Upper lobe of left lung (tissue), 6 donors: ENCODE results near the gene ISCU. TPM values are rescaled to one million over a fixed set of nuclear protein-coding genes. Genes with fewer than 3 reads are reported as not detected.
"Not testable (repeated sequence)": the region's sequence is repeated elsewhere in the genome, so short reads cannot be mapped to it uniquely, and the experiment has no call there.

Experiments used
- ATAC-seq, 2 donors: fragments of 200-7000 bp; cut with Tn5 transposase; one replicate each; pipeline ENCODE4 v1.9.1; 2022; ENCODE audit warnings: mild to moderate bottlenecking in 2 of 2, moderate library complexity in 2 of 2; ENCODE audit not compliant: low FRiP score in 2 of 2
- DNase-seq, 2 donors: peaks; one replicate each; pipeline ENCODE4 v3.0.0-alpha.2; 2019 to 2020
- H3K27ac ChIP-seq, 4 donors: fragments of 200-600 bp; sonication (generic); one replicate each; pipeline ENCODE4 v1.5.1; 2016 to 2019
- H3K27me3 ChIP-seq, 4 donors: fragments of 200-600 bp; sonication (generic); one replicate each; pipeline ENCODE4 v1.5.1; 2017 to 2019
- H3K36me3 ChIP-seq, 4 donors: fragments of 200-600 bp; sonication (generic); one replicate each; pipeline ENCODE4 v1.5.1; 2016 to 2019
- H3K4me1 ChIP-seq, 4 donors: fragments of 200-600 bp; sonication (generic); one replicate each; pipeline ENCODE4 v1.5.1; 2018 to 2019
- H3K4me3 ChIP-seq, 4 donors: fragments of 200-600 bp; sonication (generic); one replicate each; pipeline ENCODE4 v1.5.1; 2017 to 2019; ENCODE audit warnings: mild to moderate bottlenecking in 2 of 4, moderate library complexity in 1 of 4
- H3K9me3 ChIP-seq, 4 donors: fragments of 200-600 bp; sonication (generic); one replicate each; pipeline ENCODE4 v1.5.1; 2018 to 2019
- EP300 ChIP-seq, 4 donors: sonication (generic); formaldehyde crosslinking; IDR thresholded peaks; one replicate each; pipeline ENCODE4 v1.5.1; 2017; ENCODE audit warnings: antibody characterized with exemption in 4 of 4, control low read depth in 2 of 4
- POLR2A ChIP-seq, 4 donors: fragments of 450-650 bp; IDR thresholded peaks; one replicate each; pipeline ENCODE4 v1.5.1; 2016 to 2017; ENCODE audit warnings: antibody characterized with exemption in 4 of 4, mild to moderate bottlenecking in 2 of 4
- POLR2AphosphoS5 ChIP-seq, 2 donors: sonication (generic); formaldehyde crosslinking; IDR thresholded peaks; one replicate each; pipeline ENCODE4 v1.5.1; 2017; ENCODE audit warnings: antibody characterized with exemption in 2 of 2
- WGBS, 2 donors: methylation state at CpG; one replicate each; pipeline ENCODE4 v1.1.5; 2017 to 2018; 5-methylcytosine and 5-hydroxymethylcytosine counted together
- total RNA-seq, 6 donors: library from RNA; depleted of rRNA in 4 of 6; stranded (reverse); fragments of >200 nt in 4 of 6; gene quantifications; one replicate each; pipeline versions ENCODE4 v1.1.0 to v1.2.1, GENCODE V29; 2016 to 2021
- TF ChIP-seq, protein P1 (sequence below), 6 experiments: fragments of 450-650 bp in 4 of 6; fragments of 200-600 bp in 2 of 6; sonication (generic) in 2 of 6; IDR thresholded peaks; one replicate each; pipeline ENCODE4 v1.5.1; 2016 to 2019; ENCODE audit warnings: antibody characterized with exemption in 6 of 6
- donor health status: DM: no; HTN: no; CAD: no; lungs with moderate emphysema.
- donor health status: DM: no; HTN: yes; CAD: no; lungs with severe emphysema.

Gene ISCU
- total RNA-seq, 6 donors from 2014 or later, result 130 to 192 (median 152) TPM

GRCh38 chr12:108543652-108544051 is 18.7 kb upstream of the ISCU start:
- Histone ChIP-seq H3K36me3 (peaks cover 28 to 83% (median 45%) of the 10 kb centered on the region in 4 donors), H3K9me3 (no peaks in the 10 kb centered on the region), H3K4me1 (peaks cover 0 to 3% (median 0%) of the 10 kb centered on the region in 4 donors), H3K27me3 (no peaks in the 10 kb centered on the region), H3K4me3 (no peak overlapping the region), H3K27ac (no peak overlapping the region)
- 85 to 100% methylated on average over 3 of the region's 3 CpGs for WGBS, 2 donors
- TF ChIP-seq, protein P1, sequence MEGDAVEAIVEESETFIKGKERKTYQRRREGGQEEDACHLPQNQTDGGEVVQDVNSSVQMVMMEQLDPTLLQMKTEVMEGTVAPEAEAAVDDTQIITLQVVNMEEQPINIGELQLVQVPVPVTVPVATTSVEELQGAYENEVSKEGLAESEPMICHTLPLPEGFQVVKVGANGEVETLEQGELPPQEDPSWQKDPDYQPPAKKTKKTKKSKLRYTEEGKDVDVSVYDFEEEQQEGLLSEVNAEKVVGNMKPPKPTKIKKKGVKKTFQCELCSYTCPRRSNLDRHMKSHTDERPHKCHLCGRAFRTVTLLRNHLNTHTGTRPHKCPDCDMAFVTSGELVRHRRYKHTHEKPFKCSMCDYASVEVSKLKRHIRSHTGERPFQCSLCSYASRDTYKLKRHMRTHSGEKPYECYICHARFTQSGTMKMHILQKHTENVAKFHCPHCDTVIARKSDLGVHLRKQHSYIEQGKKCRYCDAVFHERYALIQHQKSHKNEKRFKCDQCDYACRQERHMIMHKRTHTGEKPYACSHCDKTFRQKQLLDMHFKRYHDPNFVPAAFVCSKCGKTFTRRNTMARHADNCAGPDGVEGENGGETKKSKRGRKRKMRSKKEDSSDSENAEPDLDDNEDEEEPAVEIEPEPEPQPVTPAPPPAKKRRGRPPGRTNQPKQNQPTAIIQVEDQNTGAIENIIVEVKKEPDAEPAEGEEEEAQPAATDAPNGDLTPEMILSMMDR (IDR thresholded peaks at IDR 0.05), result no peak
- no peak for TF ChIP-seq EP300 (IDR thresholded peaks at IDR 0.05)
- no peak for TF ChIP-seq POLR2A (IDR thresholded peaks at IDR 0.05)
- no peak for TF ChIP-seq POLR2AphosphoS5 (IDR thresholded peaks at IDR 0.05)
- DNase-seq (no peak), ATAC-seq (no peak)

GRCh38 chr12:108547686-108548085 is 14.7 kb upstream of the ISCU start:
- Histone ChIP-seq H3K27me3 (no peaks in the 10 kb centered on the region), H3K27ac (no peak overlapping the region), H3K4me3 (no peak overlapping the region), H3K36me3 (peaks cover 28 to 64% (median 42%) of the 10 kb centered on the region in 4 donors), H3K9me3 (no peaks in the 10 kb centered on the region), H3K4me1 (peaks cover 0 to 10% (median 7%) of the 10 kb centered on the region in 4 donors)
- TF ChIP-seq, protein P1 (IDR thresholded peaks at IDR 0.05), result no peak
- TF ChIP-seq POLR2AphosphoS5 (IDR thresholded peaks at IDR 0.05), result no peak
- no peak for TF ChIP-seq EP300 (IDR thresholded peaks at IDR 0.05)
- no peak for TF ChIP-seq POLR2A (IDR thresholded peaks at IDR 0.05)
- DNase-seq, result no peak
- peak in 1 of 2 donors; percentile 47 for ATAC-seq
- 73 to 78% methylated on average over 9 of the region's 9 CpGs for WGBS, 2 donors

DNA sequence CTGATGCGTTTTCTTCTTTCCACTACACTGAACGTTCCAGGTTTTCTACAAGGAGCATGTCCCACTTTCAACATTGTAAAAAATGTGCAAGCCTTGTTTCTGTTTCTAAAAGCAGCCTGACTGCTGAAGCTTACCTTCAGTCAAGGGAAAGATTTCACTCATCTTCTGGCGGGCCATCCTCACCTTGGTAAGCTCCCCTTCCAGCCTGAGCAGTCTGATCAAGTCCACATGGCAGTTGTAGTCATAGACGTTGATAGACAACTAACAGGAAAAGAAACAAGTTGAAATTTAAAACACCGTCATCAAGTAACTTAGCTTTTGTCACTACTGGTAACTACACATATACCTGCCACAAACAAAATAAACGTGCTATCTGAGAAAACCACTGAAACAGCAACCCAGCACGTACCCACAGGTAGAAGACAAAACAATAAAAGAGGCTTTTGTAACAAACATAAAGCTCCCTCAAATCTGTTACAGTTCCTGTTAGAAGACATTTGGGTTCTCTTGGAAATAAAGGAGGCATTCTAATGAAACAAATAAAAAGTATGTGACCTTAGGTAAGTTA is 13.4 kb upstream of the ISCU start:
- peaks cover 4 to 10% (median 8%) of the 10 kb centered on the region in 4 donors for H3K4me1 ChIP-seq
- H3K36me3 ChIP-seq, result peaks cover 28 to 50% (median 32%) of the 10 kb centered on the region in 4 donors

DNA sequence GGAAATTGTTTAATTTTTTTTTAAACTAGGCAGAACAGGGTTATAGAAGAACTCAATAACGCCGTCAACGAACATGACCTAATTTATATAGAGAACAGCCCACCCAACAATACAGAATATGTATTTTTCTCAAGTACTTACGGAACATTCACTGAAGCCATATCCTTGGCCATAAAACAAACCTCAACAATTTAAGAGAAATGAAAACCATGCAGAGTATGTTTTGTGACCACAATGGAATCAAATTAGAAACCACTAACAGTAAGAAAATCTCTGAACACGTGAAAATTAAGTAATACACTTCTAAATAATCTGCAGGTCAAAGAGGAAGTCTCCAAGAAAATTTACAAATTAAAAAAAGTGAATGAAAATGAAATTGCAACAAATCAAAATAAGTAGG is 10.9 kb upstream of the ISCU start:
- WGBS, 2 donors, result 70 to 73% methylated on average over 5 of the region's 5 CpGs
- Histone ChIP-seq H3K4me1 (peaks cover 7 to 22% (median 13%) of the 10 kb centered on the region in 4 donors), H3K27me3 (no peaks in the 10 kb centered on the region), H3K4me3 (no peak overlapping the region), H3K9me3 (no peaks in the 10 kb centered on the region), H3K36me3 (peaks cover 14 to 30% (median 21%) of the 10 kb centered on the region in 4 donors), H3K27ac (no peak overlapping the region)
- ATAC-seq (no peak), DNase-seq (no peak)
- TF ChIP-seq, protein P1 (IDR thresholded peaks at IDR 0.05), result no peak
- TF ChIP-seq EP300 (IDR thresholded peaks at IDR 0.05) (no peak), POLR2A (IDR thresholded peaks at IDR 0.05) (no peak), POLR2AphosphoS5 (IDR thresholded peaks at IDR 0.05) (no peak)

More for the DNA sequence above, 13.4 kb upstream of the ISCU start:
- H3K27me3 ChIP-seq, result no peaks in the 10 kb centered on the region
- H3K9me3 ChIP-seq, result no peaks in the 10 kb centered on the region
- H3K27ac ChIP-seq, result no peak overlapping the region
- DNase-seq (no peak), ATAC-seq (no peak)
- TF ChIP-seq POLR2A (IDR thresholded peaks at IDR 0.05), result no peak
- WGBS, 2 donors, result 66 to 78% methylated on average over 7 of the region's 7 CpGs
- H3K4me3 ChIP-seq, result no peak overlapping the region

DNA sequence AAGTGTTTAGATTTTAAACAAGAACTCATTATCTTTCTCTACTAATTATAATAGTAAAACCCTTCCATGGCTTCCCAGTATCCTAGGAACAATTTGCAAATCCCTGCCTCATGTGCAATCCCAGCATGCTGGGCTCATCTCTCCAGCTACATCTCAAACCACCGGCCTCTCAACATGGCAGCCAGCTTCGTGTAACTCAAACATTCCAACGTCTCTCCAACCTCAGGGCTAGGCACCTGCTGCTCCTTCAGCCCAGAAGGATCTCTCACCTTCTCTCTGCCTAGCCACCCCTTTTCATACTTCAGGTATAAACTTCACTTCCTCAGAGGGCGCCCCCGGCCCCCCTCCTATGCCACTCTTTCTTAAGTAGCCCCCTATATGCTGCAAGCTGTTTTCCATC is 8.6 kb upstream of the ISCU start:
- ATAC-seq (no peak), DNase-seq (no peak)
- no peak overlapping the region for H3K4me3 ChIP-seq
- peaks cover 0 to 15% (median 4%) of the 10 kb centered on the region in 4 donors for H3K36me3 ChIP-seq
- H3K4me1 ChIP-seq, result peaks cover 17 to 41% (median 31%) of the 10 kb centered on the region in 4 donors
- no peaks in the 10 kb centered on the region for H3K27me3 ChIP-seq
- H3K27ac ChIP-seq, result no peak overlapping the region
- TF ChIP-seq POLR2A (IDR thresholded peaks at IDR 0.05) (no peak), POLR2AphosphoS5 (IDR thresholded peaks at IDR 0.05) (no peak), EP300 (IDR thresholded peaks at IDR 0.05) (no peak)
- TF ChIP-seq, protein P1 (IDR thresholded peaks at IDR 0.05), result no peak
- H3K9me3 ChIP-seq, result no peaks in the 10 kb centered on the region
- 88 to 90% methylated on average over 5 of the region's 5 CpGs for WGBS, 2 donors

DNA sequence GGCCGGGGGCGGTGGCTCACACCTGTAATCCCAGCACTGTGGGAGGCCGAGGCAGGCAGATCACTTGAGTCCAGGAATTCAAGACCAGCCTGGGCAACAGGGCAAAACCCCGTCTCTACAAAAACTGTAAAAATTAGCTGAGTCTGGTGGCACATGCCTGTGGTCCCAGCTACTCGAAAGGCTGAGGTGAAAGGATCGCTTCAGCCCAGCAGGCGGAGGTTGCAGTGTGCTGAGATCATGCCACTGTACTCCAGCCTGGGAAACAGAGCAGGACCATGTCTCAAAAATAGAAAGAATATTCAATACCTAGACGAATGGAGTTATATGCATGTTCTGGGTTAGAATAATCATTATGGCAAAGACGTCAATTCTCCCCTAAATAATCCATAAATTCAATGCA is 7.0 kb upstream of the ISCU start:
- ATAC-seq, DNase-seq, H3K9me3 ChIP-seq, H3K4me3 ChIP-seq, H3K27ac ChIP-seq, H3K27me3 ChIP-seq: not testable (repeated sequence)
- Histone ChIP-seq H3K36me3 (peaks cover 0 to 12% (median 2%) of the 10 kb centered on the region in 4 donors), H3K4me1 (peaks cover 33 to 54% (median 45%) of the 10 kb centered on the region in 4 donors)
- 87 to 88% methylated on average over 9 of the region's 9 CpGs for WGBS, 2 donors
